ENCODE results near the gene SKI.

The SKI gene

DNA sequence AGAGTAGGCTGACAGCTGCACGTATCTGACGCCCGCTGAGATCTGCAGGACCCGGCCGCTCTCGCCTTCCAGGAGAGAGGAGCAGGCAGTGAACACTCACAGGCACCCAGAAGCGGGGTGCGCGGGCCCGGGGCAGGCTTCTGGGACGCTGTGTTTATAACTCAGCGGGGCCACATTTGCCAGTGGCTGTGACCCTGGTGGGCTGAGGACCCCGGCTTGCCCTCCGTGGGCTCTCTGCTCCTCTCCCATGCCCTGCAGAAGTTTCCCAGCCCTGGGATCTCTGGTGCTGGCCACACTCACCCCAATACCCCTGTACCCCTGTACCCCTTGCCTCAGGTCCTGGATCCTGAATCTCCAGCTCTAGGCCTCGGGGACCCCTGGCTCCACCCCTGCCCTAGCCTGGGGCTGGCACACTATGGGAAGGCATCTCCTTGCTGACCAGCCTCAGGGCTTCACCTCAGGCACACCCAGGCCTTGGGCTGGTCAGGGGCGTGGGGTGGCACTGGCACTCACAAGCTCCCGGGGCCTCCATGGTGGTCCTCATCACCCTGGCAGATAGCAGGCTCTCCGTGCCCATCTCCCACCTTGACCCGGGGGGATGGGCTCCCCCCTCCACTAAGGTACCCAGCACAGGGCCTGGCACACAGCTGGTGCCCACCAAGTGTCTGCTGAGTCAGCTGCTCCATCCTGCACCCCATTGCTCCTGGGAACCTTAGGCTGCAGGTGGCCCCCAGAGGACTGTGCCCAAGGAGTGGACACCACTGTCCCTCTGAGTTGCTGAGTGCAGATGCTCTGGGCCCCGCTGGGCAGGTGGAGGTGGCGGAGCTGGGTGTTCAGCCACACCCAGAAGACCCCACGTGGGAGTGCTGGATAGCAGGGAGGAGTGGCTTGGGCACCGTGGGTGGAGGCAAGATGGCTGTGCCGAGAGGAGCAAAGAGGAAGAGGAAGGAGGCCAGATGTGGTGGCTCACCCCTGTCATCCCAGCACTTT is 130.8 kb downstream of the SKI start:
- in situ Hi-C loops (cut with HindIII; ENCODE audit: low sequenced_read_pairs), result no loop called here
- TF ChIP-seq CTCF (IDR thresholded peaks at IDR 0.05; ENCODE audit: low read depth, low read length, missing control alignments), result no peak
- no peak overlapping the region for H3K4me3 ChIP-seq (ENCODE audit: low read depth, low read length)
- DNase-seq (ENCODE audit: low read depth), result no peak

All from astrocyte of the cerebellum (primary cell).